Skin of body (tissue), 2 donors: ENCODE data around the gene CASKIN2. TPM values are rescaled to one million over a fixed set of nuclear protein-coding genes. Genes with fewer than 3 reads are reported as not detected.
A peak's percentile ranks its signal among the peaks of the same experiment; 100 is the strongest.

Experiments used
- DNase-seq: peaks from one replicate; lab custom pipeline; 2025; lab: John Stamatoyannopoulos, UW
- total RNA-seq: library from RNA; depleted of rRNA; stranded (reverse); fragments of >200 nt; gene quantifications from one replicate; pipeline ENCODE4 v1.2.3, GENCODE V29; 2014

CASKIN2 gene, protein sequence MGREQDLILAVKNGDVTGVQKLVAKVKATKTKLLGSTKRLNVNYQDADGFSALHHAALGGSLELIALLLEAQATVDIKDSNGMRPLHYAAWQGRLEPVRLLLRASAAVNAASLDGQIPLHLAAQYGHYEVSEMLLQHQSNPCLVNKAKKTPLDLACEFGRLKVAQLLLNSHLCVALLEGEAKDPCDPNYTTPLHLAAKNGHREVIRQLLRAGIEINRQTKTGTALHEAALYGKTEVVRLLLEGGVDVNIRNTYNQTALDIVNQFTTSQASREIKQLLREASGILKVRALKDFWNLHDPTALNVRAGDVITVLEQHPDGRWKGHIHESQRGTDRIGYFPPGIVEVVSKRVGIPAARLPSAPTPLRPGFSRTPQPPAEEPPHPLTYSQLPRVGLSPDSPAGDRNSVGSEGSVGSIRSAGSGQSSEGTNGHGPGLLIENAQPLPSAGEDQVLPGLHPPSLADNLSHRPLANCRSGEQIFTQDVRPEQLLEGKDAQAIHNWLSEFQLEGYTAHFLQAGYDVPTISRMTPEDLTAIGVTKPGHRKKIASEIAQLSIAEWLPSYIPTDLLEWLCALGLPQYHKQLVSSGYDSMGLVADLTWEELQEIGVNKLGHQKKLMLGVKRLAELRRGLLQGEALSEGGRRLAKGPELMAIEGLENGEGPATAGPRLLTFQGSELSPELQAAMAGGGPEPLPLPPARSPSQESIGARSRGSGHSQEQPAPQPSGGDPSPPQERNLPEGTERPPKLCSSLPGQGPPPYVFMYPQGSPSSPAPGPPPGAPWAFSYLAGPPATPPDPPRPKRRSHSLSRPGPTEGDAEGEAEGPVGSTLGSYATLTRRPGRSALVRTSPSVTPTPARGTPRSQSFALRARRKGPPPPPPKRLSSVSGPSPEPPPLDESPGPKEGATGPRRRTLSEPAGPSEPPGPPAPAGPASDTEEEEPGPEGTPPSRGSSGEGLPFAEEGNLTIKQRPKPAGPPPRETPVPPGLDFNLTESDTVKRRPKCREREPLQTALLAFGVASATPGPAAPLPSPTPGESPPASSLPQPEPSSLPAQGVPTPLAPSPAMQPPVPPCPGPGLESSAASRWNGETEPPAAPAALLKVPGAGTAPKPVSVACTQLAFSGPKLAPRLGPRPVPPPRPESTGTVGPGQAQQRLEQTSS (N-terminal part only)
- 7.1 TPM for total RNA-seq

DNA sequence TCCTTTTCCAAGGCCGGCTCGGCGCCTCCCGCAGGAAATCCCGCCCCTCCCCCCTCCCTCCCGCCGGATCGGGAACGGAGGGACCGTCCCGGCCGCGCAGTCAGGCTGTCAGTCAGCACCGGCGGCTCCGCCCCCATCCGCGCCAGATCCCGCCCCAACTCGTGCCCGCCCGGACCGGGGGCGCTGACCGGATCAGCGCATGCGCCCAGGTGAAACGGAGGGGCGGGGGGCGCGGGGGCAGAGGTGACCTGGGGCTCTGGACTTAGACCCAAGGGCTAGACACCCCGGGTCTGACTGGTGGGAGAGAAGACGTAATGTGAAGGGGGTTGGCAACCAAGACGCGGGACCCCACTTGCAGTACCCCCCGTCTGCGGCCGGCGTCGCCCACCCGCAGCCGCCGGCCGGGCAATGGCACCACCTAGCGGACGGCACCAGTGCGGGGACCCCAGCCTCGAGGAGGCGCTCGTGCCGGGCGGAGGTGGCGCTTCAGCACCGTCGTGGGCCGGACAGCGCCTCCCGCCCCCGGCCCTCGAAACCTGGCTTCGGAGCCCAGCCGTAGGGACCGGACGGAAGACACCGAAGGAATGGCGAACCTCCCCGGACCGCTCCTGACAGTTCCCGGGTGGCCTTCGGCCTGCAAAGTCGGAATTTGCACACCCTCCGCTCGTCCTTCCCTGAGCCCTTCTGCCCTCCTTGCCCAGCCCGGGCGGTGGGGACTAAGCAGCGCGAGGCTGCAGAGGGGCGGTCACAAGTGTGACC lies at the start of gene CASKIN2:
Gene CASKIN2, minus strand, starts transcription at position 42 of the 759 bp plus-strand sequence. CDS start 1,733 bp downstream, outside the sequence.
- peak; percentile 92 for DNase-seq

GRCh38 chr17:75565066-75565465 lies 49.7 kb upstream of the CASKIN2 start:
- no peak for DNase-seq

DNA sequence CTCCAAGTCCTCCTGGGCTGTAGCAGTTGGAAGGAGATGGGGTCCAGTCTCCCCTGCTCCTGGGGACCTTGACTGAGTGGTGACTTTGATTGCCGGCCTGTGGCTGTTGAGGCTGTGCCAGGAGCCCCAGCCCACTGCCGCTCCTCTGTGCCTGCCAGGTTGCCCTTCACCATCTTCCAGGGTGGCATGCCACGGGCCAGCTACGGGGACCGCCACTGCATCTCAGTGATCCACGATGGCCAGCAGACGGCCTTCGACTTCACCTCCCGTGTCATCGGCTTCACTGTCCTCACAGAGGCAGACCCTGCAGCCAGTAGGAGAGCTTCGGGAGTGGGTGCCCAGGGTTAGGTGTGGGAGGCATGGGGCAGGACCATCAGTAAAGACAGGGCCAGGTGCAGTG lies 48.9 kb upstream of the CASKIN2 start:
- no peak for DNase-seq

- DNase-seq = no peak
These were observed 47.9 kb upstream of the CASKIN2 start for GRCh38 chr17:75563063-75563758.

DNA sequence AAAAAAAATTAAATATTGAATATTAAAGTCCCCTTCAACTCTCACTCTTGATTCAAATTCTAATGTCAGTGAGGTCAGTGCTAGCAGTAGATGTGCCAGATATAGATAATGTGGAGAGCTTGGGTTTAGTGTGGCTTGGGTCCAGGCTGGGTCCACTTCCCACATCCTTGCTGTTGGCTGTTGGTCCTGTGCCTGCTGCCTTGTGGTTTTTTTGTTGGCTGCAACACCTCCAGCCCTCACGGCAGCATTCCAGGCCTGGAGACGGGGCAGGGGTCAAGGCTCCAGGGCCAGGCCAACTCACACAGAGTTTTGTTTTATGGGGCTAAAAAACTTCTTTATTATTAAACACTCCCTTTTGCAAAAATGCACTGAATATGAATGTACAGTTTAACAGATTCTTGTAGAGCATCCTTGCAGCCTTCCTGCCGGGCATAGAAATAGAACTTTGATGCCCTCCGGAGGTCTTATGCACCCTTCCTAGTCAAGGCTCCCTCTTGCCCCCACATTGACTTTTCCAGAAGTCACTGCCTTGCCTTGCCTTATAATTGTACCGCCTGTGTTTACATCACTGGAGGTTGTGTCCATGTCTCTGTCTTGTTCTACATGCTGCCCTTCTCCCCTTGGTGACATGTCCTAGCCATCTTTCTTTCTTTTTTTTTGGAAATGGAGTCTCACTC lies 46.7 kb upstream of the CASKIN2 start:
- no peak for DNase-seq

- DNase-seq = no peak
These were observed 44.7 kb upstream of the CASKIN2 start for GRCh38 chr17:75559958-75560533.

DNA sequence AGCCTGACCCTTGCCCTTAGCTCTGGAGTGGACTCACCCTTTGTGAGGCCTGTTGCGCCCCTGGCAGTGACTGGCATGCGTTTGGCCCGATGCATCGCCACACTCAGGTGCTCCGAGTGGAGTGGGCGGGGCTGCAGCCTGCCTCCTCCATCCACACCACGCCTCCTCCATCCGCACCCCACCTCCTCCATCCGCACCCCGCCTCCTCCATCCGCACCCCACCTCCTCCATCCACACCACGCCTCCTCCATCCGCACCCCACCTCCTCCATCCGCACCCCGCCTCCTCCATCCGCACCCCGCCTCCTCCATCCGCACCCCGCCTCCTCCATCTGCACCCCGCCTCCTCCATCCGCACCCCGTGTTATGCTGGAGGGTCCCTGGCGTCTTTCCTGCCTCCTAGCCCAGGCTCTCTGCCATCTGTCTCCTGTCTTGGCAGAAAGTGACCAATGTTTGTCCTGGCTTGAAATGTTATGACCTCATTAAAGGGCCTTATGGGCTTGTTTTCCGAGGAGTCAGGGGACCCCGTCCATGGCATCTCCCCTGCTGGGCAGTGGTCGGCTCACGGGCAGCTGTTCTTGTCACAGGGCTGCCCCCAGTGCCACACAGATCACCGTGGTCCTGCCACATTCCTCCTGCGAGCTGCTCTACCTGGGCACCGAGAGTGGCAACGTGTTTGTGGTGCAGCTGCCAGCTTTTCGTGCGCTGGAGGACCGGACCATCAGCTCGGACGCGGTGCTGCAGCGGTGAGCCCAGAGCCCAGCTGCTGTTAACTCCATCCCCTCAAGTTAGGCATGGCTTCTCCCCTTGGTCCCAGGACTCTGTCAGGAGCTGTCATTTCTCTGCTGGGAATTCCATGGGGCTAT lies 43.6 kb upstream of the CASKIN2 start:
- no peak for DNase-seq

- DNase-seq = no peak
These were observed 42.7 kb upstream of the CASKIN2 start for GRCh38 chr17:75557852-75558665.

- DNase-seq = no peak
These were observed 41.9 kb upstream of the CASKIN2 start for GRCh38 chr17:75557075-75557851.

DNA sequence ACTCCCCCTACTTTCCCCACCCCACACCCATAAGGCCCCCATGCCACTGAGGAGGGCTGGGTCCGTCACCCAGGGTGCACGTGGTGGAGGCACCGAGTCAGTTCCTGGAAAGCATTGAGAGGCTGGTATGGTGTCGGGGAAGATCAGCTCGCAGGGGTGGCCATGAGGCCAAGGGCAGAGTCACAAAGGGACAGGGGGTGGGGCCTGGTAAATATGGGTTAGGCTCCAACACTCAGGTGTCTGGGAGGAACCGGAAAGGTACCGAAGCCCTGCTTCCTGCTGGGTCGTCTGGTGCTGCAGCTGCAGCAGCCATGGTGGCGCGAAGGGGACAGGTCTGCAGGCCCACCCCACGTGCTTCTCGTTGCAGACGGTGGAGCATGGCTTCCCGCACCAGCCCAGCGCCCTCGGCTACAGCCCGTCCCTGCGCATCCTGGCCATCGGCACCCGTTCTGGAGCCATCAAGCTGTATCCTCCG lies 40.4 kb upstream of the CASKIN2 start:
- no peak for DNase-seq

- DNase-seq = no peak
These were observed 38.2 kb upstream of the CASKIN2 start for GRCh38 chr17:75553295-75554110.

DNA sequence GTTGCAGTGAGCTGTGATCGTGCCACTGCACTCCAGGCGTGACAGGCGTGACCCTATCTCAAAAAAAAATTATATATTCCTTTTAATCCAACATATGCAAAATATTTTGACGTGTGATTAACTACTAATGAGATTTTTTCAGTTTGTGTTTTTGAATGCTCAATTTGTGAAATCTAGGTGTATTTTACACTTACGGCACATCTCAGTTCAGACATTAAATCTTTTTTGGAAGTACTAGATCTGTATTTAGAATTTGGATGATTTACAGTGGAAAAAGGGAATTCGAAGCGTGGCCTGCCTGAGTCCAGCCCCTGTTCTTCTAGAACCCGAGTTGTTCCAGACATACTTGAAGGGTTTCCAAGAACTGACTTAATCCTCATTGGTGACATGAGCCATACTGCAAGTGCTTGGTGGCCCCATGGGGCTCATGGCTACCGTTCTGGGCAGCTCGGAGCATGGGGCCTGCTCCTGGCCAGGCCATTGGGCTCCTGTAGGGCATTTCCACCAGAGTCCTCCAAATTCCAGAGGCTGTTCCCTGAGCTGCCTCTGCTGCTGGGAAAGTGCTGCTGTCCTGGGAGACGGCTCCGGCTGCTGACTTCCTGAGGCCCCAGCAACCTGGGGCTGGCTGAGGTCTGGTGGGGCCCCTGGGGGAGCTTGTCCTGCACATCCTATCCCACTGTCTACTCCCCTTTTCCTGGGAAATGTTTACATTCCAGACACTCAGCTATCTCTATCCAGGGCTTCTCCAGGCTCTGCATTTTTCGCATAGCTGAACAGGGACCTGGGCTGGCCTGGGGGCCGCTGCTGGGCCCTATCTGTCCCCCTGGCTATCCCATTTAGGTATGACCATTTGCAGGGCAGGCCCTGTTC lies 37.3 kb upstream of the CASKIN2 start:
- DNase-seq = peak; percentile 11

DNA sequence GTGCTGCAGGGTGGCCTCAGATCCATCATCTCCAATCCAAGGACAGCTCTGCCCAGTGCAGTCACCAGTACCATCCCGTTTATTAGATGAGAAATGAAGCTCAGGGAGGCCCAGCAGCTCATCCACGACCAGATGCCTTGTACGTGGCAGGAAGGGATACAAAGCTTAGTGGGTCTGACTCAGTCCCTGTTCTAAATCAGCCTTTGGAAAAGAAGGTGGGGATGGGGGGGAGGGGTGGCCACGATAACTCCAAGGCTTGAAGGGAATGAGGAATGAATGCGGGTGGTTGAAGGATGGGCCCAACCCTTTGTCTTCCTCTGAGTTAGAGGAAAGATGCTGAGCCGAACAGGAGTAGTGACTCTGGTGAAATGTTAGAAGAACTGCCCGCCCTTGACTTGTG lies 35.9 kb upstream of the CASKIN2 start:
- no peak for DNase-seq

GRCh38 chr17:75550139-75550465 lies 34.8 kb upstream of the CASKIN2 start:
- DNase-seq = no peak
